Astrocyte of the spinal cord (primary cell): ENCODE measurements around the gene NRF1.

Experiments
- DNase-seq: peaks from one replicate; pipeline ENCODE4 v3.0.0; 2011; ENCODE audit warnings: low read depth, low spot score
- H3K4me3 ChIP-seq: 2 replicates; pipeline ENCODE4 v1.5.1; 2011; ENCODE audit warnings: low read depth, mild to moderate bottlenecking, low read length, moderate library complexity
- CTCF ChIP-seq: IDR thresholded peaks from 2 replicates; pipeline ENCODE4 v1.5.1; 2012; ENCODE audit warnings: low read depth, mild to moderate bottlenecking, low read length, inconsistent platforms
- in situ Hi-C: cut with HindIII; loops from 2 replicates; pipeline ENCODE4 v1.10.0; 2017; ENCODE audit warnings: low sequenced_read_pairs

Gene NRF1

GRCh38 chr7:129769866-129770808 is 158.6 kb downstream of the NRF1 start:
- no peak for DNase-seq
- in situ Hi-C loops: no loop called here
- H3K4me3 ChIP-seq: no peak overlapping the region
- TF ChIP-seq CTCF: no peak

- no peak overlapping the region for H3K4me3 ChIP-seq
- DNase-seq: no peak
- no peak for TF ChIP-seq CTCF
- in situ Hi-C loops: no loop called here
Observed at GRCh38 chr7:129771201-129771927, 159.8 kb downstream of the NRF1 start.

- in situ Hi-C loops: no loop called here
- no peak for DNase-seq
- H3K4me3 ChIP-seq: no peak overlapping the region
- TF ChIP-seq CTCF: no peak
Observed at GRCh38 chr7:129771928-129772479, 160.5 kb downstream of the NRF1 start.

- DNase-seq: no peak
- H3K4me3 ChIP-seq: no peak overlapping the region
- in situ Hi-C loops: no loop called here
- no peak for TF ChIP-seq CTCF
Observed at GRCh38 chr7:129772646-129773280, 161.2 kb downstream of the NRF1 start.

GRCh38 chr7:129773328-129773731 is 161.8 kb downstream of the NRF1 start:
- no peak for DNase-seq
- TF ChIP-seq CTCF: no peak
- in situ Hi-C loops: no loop called here
- no peak overlapping the region for H3K4me3 ChIP-seq

- in situ Hi-C loops: no loop called here
- no peak for DNase-seq
- H3K4me3 ChIP-seq: no peak overlapping the region
- TF ChIP-seq CTCF: no peak
Observed at GRCh38 chr7:129773871-129774270, 162.4 kb downstream of the NRF1 start.
